Osteoblast (primary cell): Measurements from ENCODE around the gene HIPK3. TPM values are rescaled to one million over a fixed set of nuclear protein-coding genes. Genes with fewer than 3 reads are reported as not detected.

ENCODE experiments used
- DNase-seq: peaks from one replicate; pipeline ENCODE4 v3.0.0; 2011; ENCODE audit warnings: low spot score, mixed read lengths; ENCODE audit not compliant: insufficient read length; ENCODE audit errors: missing footprints
- H2AFZ ChIP-seq: 2 replicates; pipeline ENCODE4 v1.6.0; 2011; ENCODE audit warnings: mild to moderate bottlenecking, low read length
- H3K27ac ChIP-seq: 2 replicates; pipeline ENCODE4 v1.5.1; 2011; ENCODE audit warnings: mild to moderate bottlenecking, low read depth, low read length, moderate library complexity
- H3K27me3 ChIP-seq: 2 replicates; pipeline ENCODE4 v1.6.0; 2012; ENCODE audit warnings: mild to moderate bottlenecking, control low read depth, inconsistent platforms, low read length, moderate library complexity; ENCODE audit not compliant: insufficient read depth
- H3K36me3 ChIP-seq: 2 replicates; pipeline ENCODE4 v1.5.1; 2011; ENCODE audit warnings: mild to moderate bottlenecking, low read length, control low read depth, moderate library complexity; ENCODE audit not compliant: insufficient read depth
- H3K4me1 ChIP-seq: 2 replicates; pipeline ENCODE4 v1.5.1; 2011; ENCODE audit warnings: mild to moderate bottlenecking, low read length, control low read depth, moderate library complexity; ENCODE audit not compliant: insufficient read depth
- H3K4me2 ChIP-seq: 2 replicates; pipeline ENCODE4 v1.6.0; 2011; ENCODE audit warnings: mild to moderate bottlenecking, low read length; ENCODE audit not compliant: insufficient read depth
- H3K4me3 ChIP-seq: fragments of 200-600 bp; sonication (generic); 3 replicates; pipeline ENCODE4 v1.5.1; 2012; ENCODE audit warnings: mild to moderate bottlenecking, low read length, inconsistent platforms; ENCODE audit not compliant: insufficient read depth
- H3K79me2 ChIP-seq: 2 replicates; pipeline ENCODE4 v1.6.0; 2012; ENCODE audit warnings: mild to moderate bottlenecking, low read length, control low read depth, inconsistent platforms; ENCODE audit not compliant: insufficient read depth
- H3K9me3 ChIP-seq: 2 replicates; pipeline ENCODE4 v1.5.1; 2011; ENCODE audit warnings: low read depth, low read length, control low read depth
- H4K20me1 ChIP-seq: 2 replicates; pipeline ENCODE4 v1.6.0; 2012; ENCODE audit warnings: mild to moderate bottlenecking, low read length, control low read depth; ENCODE audit not compliant: insufficient read depth
- total RNA-seq: library from RNA; depleted of rRNA; stranded (reverse); fragments of >200 nt; gene quantifications from 2 replicates; pipeline ENCODE4 v1.2.3, GENCODE V29; 2012
- TF ChIP-seq, protein P1 (sequence below): IDR thresholded peaks from 2 replicates; pipeline ENCODE4 v1.5.1; 2011; ENCODE audit warnings: mild to moderate bottlenecking, low read depth, low read length, moderate library complexity; ENCODE audit errors: extremely low read depth

The HIPK3 gene
- total RNA-seq, 1 donor, result 195 TPM

DNA sequence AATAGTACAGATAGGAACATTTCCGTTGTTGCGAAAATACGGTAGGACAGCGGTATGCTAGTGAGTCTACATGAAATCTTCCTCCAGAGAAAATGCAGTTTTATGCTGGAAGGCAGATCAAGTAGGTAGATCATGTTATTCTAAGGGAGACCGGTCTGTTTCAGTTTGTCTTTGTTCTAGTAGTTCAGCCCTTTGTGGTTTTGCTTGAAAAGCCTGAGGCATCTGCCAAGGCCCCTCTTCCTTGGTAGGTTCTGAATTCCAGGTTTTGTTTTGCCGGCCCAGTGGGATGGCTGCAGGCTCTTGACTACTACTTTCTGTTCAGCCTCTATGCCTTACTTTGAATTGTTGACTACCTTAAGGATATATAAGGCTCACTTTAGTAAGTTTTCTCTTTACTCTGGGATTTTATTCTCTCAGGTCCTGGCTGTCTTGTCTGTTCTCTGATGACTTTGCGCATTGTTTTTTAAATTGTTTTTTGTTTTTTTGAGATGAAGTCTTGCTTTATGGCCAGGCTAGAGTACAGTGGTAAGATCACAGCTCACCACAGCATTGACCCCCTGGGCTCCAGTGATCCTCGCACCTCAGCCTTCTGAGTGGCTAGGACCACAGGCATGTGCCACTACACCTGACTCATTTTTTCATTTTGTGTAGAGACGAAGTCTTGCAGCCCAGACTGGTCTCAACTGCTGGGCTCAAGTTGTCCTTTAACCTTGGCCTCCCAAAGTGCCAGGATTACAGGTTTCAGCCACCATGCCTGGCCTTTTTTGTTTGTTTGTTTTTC is 53.7 kb downstream of the HIPK3 start:
- Histone ChIP-seq H3K36me3 (no peaks in the 10 kb centered on the region), H3K4me1 (peaks cover 16% of the 10 kb centered on the region), H3K9me3 (no peaks in the 10 kb centered on the region), H3K27me3 (no peaks in the 10 kb centered on the region), H2AFZ (no peak overlapping the region), H3K4me3 (no peak overlapping the region), H4K20me1 (peaks cover 73% of the 10 kb centered on the region), H3K27ac (no peak overlapping the region), H3K79me2 (peaks cover 95% of the 10 kb centered on the region), H3K4me2 (no peak overlapping the region)
- DNase-seq, result peak; percentile 49
- TF ChIP-seq, protein P1, sequence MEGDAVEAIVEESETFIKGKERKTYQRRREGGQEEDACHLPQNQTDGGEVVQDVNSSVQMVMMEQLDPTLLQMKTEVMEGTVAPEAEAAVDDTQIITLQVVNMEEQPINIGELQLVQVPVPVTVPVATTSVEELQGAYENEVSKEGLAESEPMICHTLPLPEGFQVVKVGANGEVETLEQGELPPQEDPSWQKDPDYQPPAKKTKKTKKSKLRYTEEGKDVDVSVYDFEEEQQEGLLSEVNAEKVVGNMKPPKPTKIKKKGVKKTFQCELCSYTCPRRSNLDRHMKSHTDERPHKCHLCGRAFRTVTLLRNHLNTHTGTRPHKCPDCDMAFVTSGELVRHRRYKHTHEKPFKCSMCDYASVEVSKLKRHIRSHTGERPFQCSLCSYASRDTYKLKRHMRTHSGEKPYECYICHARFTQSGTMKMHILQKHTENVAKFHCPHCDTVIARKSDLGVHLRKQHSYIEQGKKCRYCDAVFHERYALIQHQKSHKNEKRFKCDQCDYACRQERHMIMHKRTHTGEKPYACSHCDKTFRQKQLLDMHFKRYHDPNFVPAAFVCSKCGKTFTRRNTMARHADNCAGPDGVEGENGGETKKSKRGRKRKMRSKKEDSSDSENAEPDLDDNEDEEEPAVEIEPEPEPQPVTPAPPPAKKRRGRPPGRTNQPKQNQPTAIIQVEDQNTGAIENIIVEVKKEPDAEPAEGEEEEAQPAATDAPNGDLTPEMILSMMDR, result no peak

DNA sequence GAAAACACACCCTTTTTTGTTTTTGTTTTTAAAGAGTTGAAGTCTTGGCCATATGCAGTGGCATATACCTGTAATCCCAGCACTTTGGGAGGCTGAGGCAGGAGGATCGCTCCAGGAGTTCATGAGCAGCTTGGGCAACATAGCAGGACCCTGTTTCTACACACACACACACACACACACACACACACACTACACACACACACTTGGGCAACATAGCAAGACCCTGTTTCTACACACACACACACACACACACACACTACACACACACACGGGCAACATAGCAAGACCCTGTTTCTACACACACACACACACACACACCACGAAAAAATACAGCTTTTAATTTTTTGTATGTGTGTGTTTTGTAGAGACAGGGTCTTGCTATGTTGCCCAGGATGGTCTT is 54.5 kb downstream of the HIPK3 start:
- Histone ChIP-seq H3K9me3 (no peaks in the 10 kb centered on the region), H4K20me1 (peaks cover 76% of the 10 kb centered on the region), H2AFZ (no peak overlapping the region), H3K4me1 (peaks cover 19% of the 10 kb centered on the region), H3K27ac (no peak overlapping the region), H3K36me3 (no peaks in the 10 kb centered on the region), H3K79me2 (peaks cover 97% of the 10 kb centered on the region), H3K4me3 (no peak overlapping the region), H3K4me2 (no peak overlapping the region), H3K27me3 (no peaks in the 10 kb centered on the region)
- TF ChIP-seq, protein P1, result no peak
- DNase-seq, result no peak

DNA sequence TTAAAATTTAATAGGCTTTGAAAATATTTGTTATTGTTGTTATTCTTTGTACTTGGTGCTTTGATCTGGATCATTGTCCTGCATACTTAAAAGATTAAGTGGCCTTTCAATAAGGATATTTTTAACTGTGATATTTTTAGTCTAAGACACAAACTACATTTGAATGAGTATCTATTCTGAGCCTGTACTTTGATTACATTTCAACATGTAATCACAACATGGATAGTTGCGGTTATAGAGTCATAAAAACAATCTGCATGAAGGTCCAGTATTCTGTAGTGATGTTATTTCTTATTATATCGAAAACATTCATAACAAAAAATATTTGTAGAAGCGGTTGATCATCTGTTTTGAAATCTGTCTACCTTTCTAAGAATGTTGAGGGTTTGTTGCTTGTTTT is 58.6 kb downstream of the HIPK3 start:
- Histone ChIP-seq H3K79me2 (peaks cover 99% of the 10 kb centered on the region), H2AFZ (no peak overlapping the region), H3K27me3 (no peaks in the 10 kb centered on the region), H3K4me3 (no peak overlapping the region), H3K4me1 (peaks cover 20% of the 10 kb centered on the region), H4K20me1 (peaks cover 79% of the 10 kb centered on the region), H3K36me3 (no peaks in the 10 kb centered on the region), H3K27ac (no peak overlapping the region), H3K9me3 (no peaks in the 10 kb centered on the region), H3K4me2 (no peak overlapping the region)
- TF ChIP-seq, protein P1, result no peak
- DNase-seq, result no peak

DNA sequence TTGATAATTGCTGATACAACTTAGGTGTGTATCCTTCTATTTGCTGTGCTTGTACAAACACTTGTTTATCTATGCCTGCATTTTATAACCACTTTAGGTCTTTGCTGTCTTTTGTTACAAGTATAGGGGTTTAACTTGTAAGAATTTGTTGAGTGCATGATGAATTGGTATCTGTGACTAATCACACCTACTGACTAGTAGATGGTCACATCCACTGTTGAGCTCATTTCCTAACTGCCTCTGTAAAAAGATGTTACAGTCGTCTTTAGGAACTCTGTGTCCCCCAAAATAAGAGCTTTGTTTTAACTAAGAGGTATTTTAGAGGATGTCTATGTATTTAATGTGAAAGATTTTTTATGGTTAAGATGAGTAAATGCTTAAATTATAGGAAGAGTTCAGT is 60.5 kb downstream of the HIPK3 start:
- Histone ChIP-seq H3K4me3 (no peak overlapping the region), H3K36me3 (no peaks in the 10 kb centered on the region), H3K79me2 (peaks cover 97% of the 10 kb centered on the region), H3K4me2 (no peak overlapping the region), H4K20me1 (peaks cover 77% of the 10 kb centered on the region), H2AFZ (no peak overlapping the region), H3K27ac (no peak overlapping the region), H3K9me3 (no peaks in the 10 kb centered on the region), H3K4me1 (peaks cover 20% of the 10 kb centered on the region), H3K27me3 (no peaks in the 10 kb centered on the region)
- TF ChIP-seq, protein P1, result no peak
- peak; percentile 72 for DNase-seq
